DND-41 (cell line): ENCODE measurements around the gene CLCNKB.

Experiments used
- ATAC-seq: fragments of 200-7000 bp; cut with Tn5 transposase; 3 replicates; pipeline ENCODE4 v1.9.1; 2021; ENCODE audit warnings: low read depth; ENCODE audit not compliant: insufficient read depth
- DNase-seq: peaks from one replicate; pipeline ENCODE4 v3.0.0-alpha.2; 2020
- H2AFZ ChIP-seq: 2 replicates; pipeline ENCODE4 v1.6.0; 2012; ENCODE audit warnings: low read depth, low read length
- H3K27ac ChIP-seq: 2 replicates; pipeline ENCODE4 v1.5.1; 2012; ENCODE audit warnings: low read length, inconsistent platforms
- H3K27me3 ChIP-seq: fragments of 200-600 bp; sonication (generic); 2 replicates; pipeline ENCODE4 v1.6.0; 2012; ENCODE audit warnings: low read length, mild to moderate bottlenecking, inconsistent platforms; ENCODE audit not compliant: insufficient read depth, poor library complexity
- H3K36me3 ChIP-seq: 2 replicates; pipeline ENCODE4 v1.5.1; 2012; ENCODE audit warnings: low read length, inconsistent platforms; ENCODE audit not compliant: insufficient read depth
- H3K4me1 ChIP-seq: 2 replicates; pipeline ENCODE4 v1.5.1; 2012; ENCODE audit warnings: mild to moderate bottlenecking, low read length; ENCODE audit not compliant: insufficient read depth
- H3K4me2 ChIP-seq: 2 replicates; pipeline ENCODE4 v1.6.0; 2012; ENCODE audit warnings: mild to moderate bottlenecking, moderate library complexity, low read length, inconsistent platforms; ENCODE audit not compliant: insufficient read depth
- H3K4me3 ChIP-seq, 2 experiments: fragments of 200-600 bp in 1 of 2; shearing (Covaris generic) in 1 of 2; 2 replicates each; pipeline ENCODE4 v1.5.1; 2012 to 2016; ENCODE audit warnings: inconsistent platforms in 2 of 2, low read length in 2 of 2, mild to moderate bottlenecking in 2 of 2, low read depth in 1 of 2, moderate library complexity in 1 of 2
- H3K79me2 ChIP-seq: 2 replicates; pipeline ENCODE4 v1.6.0; 2012; ENCODE audit warnings: low read length, inconsistent platforms; ENCODE audit not compliant: insufficient read depth
- H3K9ac ChIP-seq: 2 replicates; pipeline ENCODE4 v1.6.0; 2012; ENCODE audit warnings: low read depth, mild to moderate bottlenecking, inconsistent platforms, low read length, moderate library complexity
- H3K9me3 ChIP-seq: 2 replicates; pipeline ENCODE4 v1.5.1; 2012; ENCODE audit warnings: low read length, moderate library complexity, mild to moderate bottlenecking, inconsistent platforms; ENCODE audit not compliant: insufficient read depth, severe bottlenecking
- H4K20me1 ChIP-seq: 2 replicates; pipeline ENCODE4 v1.6.0; 2012; ENCODE audit warnings: low read length; ENCODE audit not compliant: insufficient read depth
- CTCF ChIP-seq: IDR thresholded peaks from 2 replicates; pipeline ENCODE4 v1.5.1; 2012; ENCODE audit warnings: borderline replicate concordance, low read length, moderate library complexity, mild to moderate bottlenecking; ENCODE audit not compliant: poor library complexity, severe bottlenecking; ENCODE audit errors: extremely low read depth
- EZH2 ChIP-seq: IDR thresholded peaks from 3 replicates; pipeline ENCODE4 v1.6.1; 2012; ENCODE audit warnings: borderline replicate concordance, low read depth, mild to moderate bottlenecking, moderate library complexity, low read length, inconsistent platforms; ENCODE audit not compliant: severe bottlenecking

CLCNKB gene

GRCh38 chr1:16072616-16073484, 29.3 kb downstream of the CLCNKB start:
- no peak overlapping the region for H3K4me2 ChIP-seq

DNA sequence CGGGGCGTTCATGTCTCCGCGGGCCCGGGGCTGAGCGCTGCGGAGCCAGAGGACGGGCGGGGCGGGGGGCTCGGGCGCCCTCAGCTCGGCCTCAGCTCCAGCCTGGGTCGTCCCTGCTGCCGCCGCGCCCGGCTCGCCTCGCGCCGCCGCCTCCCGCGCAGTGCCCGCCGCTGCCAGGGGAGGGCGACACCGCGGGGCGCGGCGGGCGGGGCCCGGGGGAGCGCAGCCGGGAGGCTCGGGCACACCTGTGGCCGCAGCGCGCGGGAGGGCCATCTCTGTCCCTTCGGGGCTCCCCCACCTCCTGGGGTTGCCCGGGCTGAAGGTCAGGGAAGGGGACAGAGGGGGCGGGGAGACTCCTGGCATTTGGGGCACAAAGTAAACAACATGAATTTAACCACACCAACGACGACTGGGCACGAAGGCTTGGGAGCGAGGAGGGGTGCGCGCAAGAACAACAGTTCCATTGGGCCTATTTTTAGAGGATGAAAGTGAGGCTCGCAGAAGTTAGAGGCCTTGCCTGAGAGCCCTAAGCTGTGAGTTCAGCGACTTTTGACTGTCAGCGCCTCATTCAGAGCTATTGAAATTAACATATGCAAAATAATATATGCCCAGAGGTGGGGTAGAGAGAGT, 30.0 kb downstream of the CLCNKB start, which contains the start of gene FAM131C:
Gene FAM131C, minus strand, starts transcription at position 162 of the 630 bp plus-strand sequence. CDS start 209 bp downstream, outside the sequence.
- Histone ChIP-seq H3K9me3 (no peaks in the 10 kb centered on the region), H3K9ac (no peak within 1 kb of the TSS), H3K4me3 (no peak within 1 kb of the TSS), H3K27me3 (no peaks in the 10 kb centered on the region), H3K79me2 (no peaks in the 10 kb centered on the region), H3K27ac (no peak within 1 kb of the TSS), H3K4me2 (no peak within 1 kb of the TSS), H2AFZ (no peak within 1 kb of the TSS), H3K36me3 (no peaks in the 10 kb centered on the region), H4K20me1 (peaks cover 4% of the 10 kb centered on the region; the same call in 1 of the 2 replicates), H3K4me1 (no peaks in the 10 kb centered on the region; the same call in 1 of the 2 replicates)
- DNase-seq (no peak), ATAC-seq (no peak)
- TF ChIP-seq EZH2 (no peak), CTCF (no peak)

More at GRCh38 chr1:16072616-16073484, 29.3 kb downstream of the CLCNKB start:
- Histone ChIP-seq H3K27me3 (no peaks in the 10 kb centered on the region), H3K9ac (no peak overlapping the region), H4K20me1 (peaks cover 4% of the 10 kb centered on the region; the same call in 1 of the 2 replicates), H3K36me3 (no peaks in the 10 kb centered on the region), H3K27ac (no peak overlapping the region), H3K9me3 (no peaks in the 10 kb centered on the region), H3K4me1 (no peaks in the 10 kb centered on the region), H3K4me3 (no peak overlapping the region), H3K79me2 (no peaks in the 10 kb centered on the region), H2AFZ (no peak overlapping the region)
- TF ChIP-seq EZH2 (no peak), CTCF (no peak)
- no peak for DNase-seq
- ATAC-seq = no peak

- H3K9ac ChIP-seq = no peak overlapping the region
- H3K36me3 ChIP-seq = no peaks in the 10 kb centered on the region
- H3K27ac ChIP-seq = no peak overlapping the region
- no peak overlapping the region for H2AFZ ChIP-seq
- H3K4me3 ChIP-seq = no peak overlapping the region
- no peak for DNase-seq
- H3K4me1 ChIP-seq = peaks cover 4% of the 10 kb centered on the region
- H3K79me2 ChIP-seq = no peaks in the 10 kb centered on the region
- H3K9me3 ChIP-seq = no peaks in the 10 kb centered on the region
- TF ChIP-seq EZH2 = no peak
- no peak for TF ChIP-seq CTCF
- H4K20me1 ChIP-seq = peaks cover 4% of the 10 kb centered on the region; the same call in 1 of the 2 replicates
- ATAC-seq = no peak
- no peak overlapping the region for H3K4me2 ChIP-seq
- no peaks in the 10 kb centered on the region for H3K27me3 ChIP-seq
Observed at GRCh38 chr1:16074217-16074616, 30.6 kb downstream of the CLCNKB start.
